LNCaP clone FGC (cell line): ENCODE measurements around the gene KIF25.

Experiments
- DNase-seq: peaks from one replicate; pipeline ENCODE4 v3.0.0-alpha.2; 2011; ENCODE audit warnings: low read depth
- H3K4me3 ChIP-seq: 2 replicates; pipeline ENCODE4 v1.5.1; 2011; ENCODE audit warnings: mild to moderate bottlenecking, low read depth, low read length, control low read depth
- TF ChIP-seq, protein P1 (sequence below): IDR thresholded peaks from 2 replicates; pipeline ENCODE4 v1.5.1; 2012; ENCODE audit warnings: mild to moderate bottlenecking; ENCODE audit not compliant: control insufficient read depth, insufficient read depth; ENCODE audit errors: extremely low read depth

The KIF25 gene

DNA sequence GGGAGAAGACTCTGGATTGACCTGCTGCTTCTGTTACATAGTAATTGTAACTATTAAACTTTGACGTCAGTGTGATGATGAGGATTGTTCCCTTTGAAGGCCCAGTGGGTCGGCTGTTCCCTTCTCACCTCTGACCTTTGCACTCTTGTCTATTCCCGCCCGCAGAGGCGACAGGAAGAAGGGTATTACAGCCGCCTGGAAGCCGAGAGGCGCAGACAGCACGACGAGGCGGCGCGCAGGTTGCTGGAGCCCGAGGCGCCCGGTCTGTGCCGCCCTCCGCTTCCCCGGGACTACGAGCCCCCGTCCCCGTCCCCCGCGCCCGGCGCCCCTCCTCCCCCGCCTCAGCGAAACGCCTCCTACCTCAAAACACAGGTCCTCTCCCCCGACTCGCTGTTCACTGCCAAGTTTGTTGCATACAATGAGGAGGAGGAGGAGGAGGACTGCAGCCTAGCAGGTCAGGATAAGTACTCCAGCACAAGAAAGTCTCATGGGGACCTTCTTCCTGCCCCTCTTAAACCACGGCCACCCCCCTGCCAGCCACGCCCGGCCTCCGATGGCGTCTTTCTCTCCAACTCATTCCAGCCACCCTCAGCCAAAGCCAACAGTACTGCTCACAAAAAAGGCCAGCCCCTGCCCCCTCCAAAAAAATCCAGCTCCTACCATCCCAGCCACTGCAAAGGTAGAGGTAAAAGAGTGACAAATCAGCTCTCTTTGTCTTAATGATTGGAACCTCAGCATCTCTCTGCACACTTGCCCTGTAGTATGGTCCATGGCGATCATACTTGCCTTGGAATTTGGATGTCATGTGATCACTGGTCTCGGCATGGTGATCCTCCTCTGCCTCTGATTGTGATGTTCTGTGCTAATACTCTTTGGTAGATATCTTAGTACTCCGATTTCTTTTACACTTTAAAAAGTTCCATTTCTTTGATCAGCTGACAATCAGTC lies 31.6 kb upstream of the KIF25 start:
- DNase-seq = no peak
- H3K4me3 ChIP-seq = no peak overlapping the region
- TF ChIP-seq, protein P1, sequence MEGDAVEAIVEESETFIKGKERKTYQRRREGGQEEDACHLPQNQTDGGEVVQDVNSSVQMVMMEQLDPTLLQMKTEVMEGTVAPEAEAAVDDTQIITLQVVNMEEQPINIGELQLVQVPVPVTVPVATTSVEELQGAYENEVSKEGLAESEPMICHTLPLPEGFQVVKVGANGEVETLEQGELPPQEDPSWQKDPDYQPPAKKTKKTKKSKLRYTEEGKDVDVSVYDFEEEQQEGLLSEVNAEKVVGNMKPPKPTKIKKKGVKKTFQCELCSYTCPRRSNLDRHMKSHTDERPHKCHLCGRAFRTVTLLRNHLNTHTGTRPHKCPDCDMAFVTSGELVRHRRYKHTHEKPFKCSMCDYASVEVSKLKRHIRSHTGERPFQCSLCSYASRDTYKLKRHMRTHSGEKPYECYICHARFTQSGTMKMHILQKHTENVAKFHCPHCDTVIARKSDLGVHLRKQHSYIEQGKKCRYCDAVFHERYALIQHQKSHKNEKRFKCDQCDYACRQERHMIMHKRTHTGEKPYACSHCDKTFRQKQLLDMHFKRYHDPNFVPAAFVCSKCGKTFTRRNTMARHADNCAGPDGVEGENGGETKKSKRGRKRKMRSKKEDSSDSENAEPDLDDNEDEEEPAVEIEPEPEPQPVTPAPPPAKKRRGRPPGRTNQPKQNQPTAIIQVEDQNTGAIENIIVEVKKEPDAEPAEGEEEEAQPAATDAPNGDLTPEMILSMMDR = no peak

DNA sequence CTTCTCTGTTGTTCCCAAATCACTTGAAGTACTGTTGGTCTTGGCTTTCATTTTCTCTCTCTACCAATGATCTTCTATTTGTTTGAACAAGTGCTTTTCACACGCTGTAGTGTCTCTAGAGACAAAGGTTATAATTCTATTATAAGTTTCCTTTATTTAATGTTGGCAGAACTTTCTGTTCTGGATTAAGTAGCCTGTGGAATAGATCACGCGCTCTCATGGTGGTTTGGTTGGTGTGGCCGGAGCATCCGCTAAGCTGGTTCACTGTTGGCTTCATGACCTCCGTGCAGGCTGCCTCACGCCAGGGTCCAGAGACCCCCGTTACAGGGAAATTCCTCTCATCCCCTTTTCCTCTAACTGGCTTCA lies 30.9 kb upstream of the KIF25 start:
- DNase-seq = no peak
- H3K4me3 ChIP-seq = no peak overlapping the region
- TF ChIP-seq, protein P1 = no peak

- no peak for DNase-seq
- TF ChIP-seq, protein P1 = 0 out of 2 replicates have a peak, but pooled peaks have one; percentile 14
- no peak overlapping the region for H3K4me3 ChIP-seq
Observed at GRCh38 chr6:167968091-167968490, 29.4 kb upstream of the KIF25 start.

DNA sequence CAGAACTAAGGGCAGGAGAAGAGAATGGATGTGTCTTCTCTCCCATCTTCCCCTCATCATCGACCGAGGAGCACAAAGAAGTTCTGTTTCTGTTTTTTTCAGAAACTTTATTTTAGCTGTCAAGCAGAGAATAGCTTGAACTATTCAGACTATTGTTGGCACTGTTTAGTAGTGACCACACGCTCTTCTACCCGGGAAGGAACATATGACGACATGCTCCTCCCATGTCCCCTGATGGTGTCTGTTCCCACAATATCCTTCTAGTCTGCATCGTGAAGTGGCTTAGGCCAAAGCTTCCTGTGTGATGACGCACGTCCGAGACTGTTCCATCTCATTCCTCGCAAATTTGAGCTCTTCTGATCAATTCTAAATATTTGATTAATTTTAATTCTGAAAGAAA lies 27.2 kb upstream of the KIF25 start:
- DNase-seq = no peak
- TF ChIP-seq, protein P1 = no peak

GRCh38 chr6:167972193-167972592 lies 25.3 kb upstream of the KIF25 start:
- no peak for DNase-seq
- TF ChIP-seq, protein P1 = no peak
- no peak overlapping the region for H3K4me3 ChIP-seq

More for the DNA sequence above, 27.2 kb upstream of the KIF25 start:
- no peak overlapping the region for H3K4me3 ChIP-seq

GRCh38 chr6:167973148-167973885 lies 24.2 kb upstream of the KIF25 start:
- no peak overlapping the region for H3K4me3 ChIP-seq
- TF ChIP-seq, protein P1 = no peak
- DNase-seq = no peak
